ENCODE measurements around the gene MEI1.

Gene MEI1

GRCh38 chr22:41793871-41794270 is 94.6 kb downstream of the MEI1 start:
- no peak for DNase-seq

GRCh38 chr22:41798736-41799135 is 99.4 kb downstream of the MEI1 start:
- DNase-seq = no peak

- peak; percentile 59 for DNase-seq
These were observed 100.4 kb downstream of the MEI1 start for GRCh38 chr22:41799486-41800347.

- DNase-seq = peak; percentile 91
These were observed 101.2 kb downstream of the MEI1 start, which contains the start of gene CCDC134 for GRCh38 chr22:41800348-41801146. TSS of gene CCDC134 (plus strand) at chr22:41800679. CDS start at chr22:41808891, 8,212 bp downstream.

- DNase-seq = no peak
These were observed 102.0 kb downstream of the MEI1 start for GRCh38 chr22:41801147-41801819.

- no peak for DNase-seq
These were observed 102.6 kb downstream of the MEI1 start for GRCh38 chr22:41801886-41802285.

- no peak for DNase-seq
These were observed 106.3 kb downstream of the MEI1 start for GRCh38 chr22:41805639-41806038.

GRCh38 chr22:41808400-41808799 is 109.1 kb downstream of the MEI1 start:
- DNase-seq = no peak

- DNase-seq = no peak
These were observed 110.7 kb downstream of the MEI1 start for GRCh38 chr22:41810022-41810421.

GRCh38 chr22:41812805-41813545 is 113.7 kb downstream of the MEI1 start:
- DNase-seq = no peak

GRCh38 chr22:41813726-41814410 is 114.6 kb downstream of the MEI1 start:
- DNase-seq = no peak

- DNase-seq = no peak
These were observed 116.4 kb downstream of the MEI1 start for GRCh38 chr22:41815716-41816115.

- no peak for DNase-seq
These were observed 116.9 kb downstream of the MEI1 start for GRCh38 chr22:41816241-41816640.

GRCh38 chr22:41816871-41817270 is 117.6 kb downstream of the MEI1 start:
- DNase-seq = no peak

- no peak for DNase-seq
These were observed 118.7 kb downstream of the MEI1 start for GRCh38 chr22:41818011-41818410.

- no peak for DNase-seq
These were observed 119.3 kb downstream of the MEI1 start for GRCh38 chr22:41818596-41818995.

- DNase-seq = no peak
These were observed 120.0 kb downstream of the MEI1 start for GRCh38 chr22:41819257-41819656.

GRCh38 chr22:41820447-41820846 is 121.1 kb downstream of the MEI1 start:
- no peak for DNase-seq

GRCh38 chr22:41821471-41822316 is 122.4 kb downstream of the MEI1 start:
- DNase-seq = no peak

- DNase-seq = peak; percentile 75
These were observed 123.2 kb downstream of the MEI1 start for GRCh38 chr22:41822317-41823057.
